HEK293 (cell line): Measurements from ENCODE around the gene ADK.

Source experiments
- CTCF ChIA-PET: fragments of 350-600 bp; formaldehyde crosslinking; extraction: SDS; loops from one replicate; lab custom pipeline; 2021; ENCODE audit warnings: antibody characterized with exemption; lab: Yijun Ruan, JAX
- POLR2A ChIA-PET: fragments of 300-600 bp; formaldehyde crosslinking; extraction: SDS; loops from one replicate; lab custom pipeline; 2020; ENCODE audit warnings: antibody characterized with exemption, inconsistent platforms; lab: Yijun Ruan, JAX
- H3K27ac ChIP-seq: fragments of 200-500 bp; sonication (Bioruptor generic); 2 replicates; pipeline ENCODE4 v1.5.1; 2014; ENCODE audit warnings: low read depth, low read length, control low read depth, inconsistent platforms; ENCODE audit errors: extremely low read depth
- H3K36me3 ChIP-seq, 2 experiments: fragments of 200-500 bp in 1 of 2; sonication (Bioruptor generic) in 1 of 2; 1 replicate in 1 of 2; 2 replicates in 1 of 2; pipeline ENCODE4 v1.5.1; 2014 to 2017; ENCODE audit warnings: inconsistent platforms in 2 of 2, low read length in 2 of 2; ENCODE audit not compliant: control insufficient read depth in 2 of 2, insufficient read depth in 1 of 2
- H3K4me1 ChIP-seq: fragments of 200-500 bp; sonication (Bioruptor generic); 2 replicates; pipeline ENCODE4 v1.5.1; 2014; ENCODE audit warnings: mild to moderate bottlenecking, low read length, inconsistent platforms; ENCODE audit not compliant: control insufficient read depth, insufficient read depth
- H3K4me3 ChIP-seq: 2 replicates; pipeline ENCODE4 v1.5.1; 2011; ENCODE audit warnings: low read depth, mild to moderate bottlenecking, control low read depth, low read length, moderate library complexity
- H3K9me3 ChIP-seq: fragments of 200-500 bp; sonication (Bioruptor generic); 2 replicates; pipeline ENCODE4 v1.5.1; 2014; ENCODE audit warnings: low read depth, low read length, inconsistent platforms; ENCODE audit not compliant: control insufficient read depth, insufficient read depth
- KLF10 ChIP-seq: fragments of 450-650 bp; IDR thresholded peaks from 2 replicates; pipeline ENCODE4 v1.5.1; 2018; ENCODE audit warnings: missing biosample characterization, mild to moderate bottlenecking, missing genetic modification characterization
- PRDM1 ChIP-seq: fragments of 450-650 bp; formaldehyde crosslinking; IDR thresholded peaks from 2 replicates; pipeline ENCODE4; 2016; ENCODE audit warnings: missing biosample characterization, missing genetic modification characterization
- SP2 ChIP-seq: fragments of 450-650 bp; formaldehyde crosslinking; IDR thresholded peaks from 2 replicates; pipeline ENCODE4 v1.5.1; 2016; ENCODE audit warnings: missing biosample characterization, missing genetic modification characterization
- TSHZ1 ChIP-seq: fragments of 450-650 bp; formaldehyde crosslinking; IDR thresholded peaks from 2 replicates; pipeline ENCODE4 v1.5.1; 2016; ENCODE audit warnings: missing biosample characterization, missing genetic modification characterization, borderline replicate concordance
- ZNF155 ChIP-seq: fragments of 450-650 bp; formaldehyde crosslinking; IDR thresholded peaks from 2 replicates; pipeline ENCODE4 v1.5.1; 2016; ENCODE audit warnings: missing biosample characterization, missing genetic modification characterization
- ZNF18 ChIP-seq: fragments of 450-650 bp; formaldehyde crosslinking; IDR thresholded peaks from 2 replicates; pipeline ENCODE4 v1.5.1; 2016; ENCODE audit warnings: missing biosample characterization, missing genetic modification characterization
- ZNF23 ChIP-seq: fragments of 450-650 bp; formaldehyde crosslinking; IDR thresholded peaks from 2 replicates; pipeline ENCODE4 v1.5.1; 2016; ENCODE audit warnings: missing biosample characterization, missing genetic modification characterization, borderline replicate concordance
- ZNF501 ChIP-seq: fragments of 450-650 bp; formaldehyde crosslinking; IDR thresholded peaks from 2 replicates; pipeline ENCODE4 v1.5.1; 2016; ENCODE audit warnings: missing biosample characterization, missing genetic modification characterization
- ZNF514 ChIP-seq: fragments of 450-650 bp; formaldehyde crosslinking; IDR thresholded peaks from 2 replicates; pipeline ENCODE4 v1.5.1; 2016; ENCODE audit warnings: missing biosample characterization, missing genetic modification characterization
- ZSCAN16 ChIP-seq: fragments of 450-650 bp; formaldehyde crosslinking; IDR thresholded peaks from 2 replicates; pipeline ENCODE4 v1.5.1; 2016; ENCODE audit warnings: missing biosample characterization, missing genetic modification characterization
- ZSCAN23 ChIP-seq: fragments of 450-650 bp; formaldehyde crosslinking; IDR thresholded peaks from 2 replicates; pipeline ENCODE4 v1.5.1; 2016; ENCODE audit warnings: missing biosample characterization, missing genetic modification characterization
- TF ChIP-seq, protein P1 (sequence below): fragments of 450-650 bp; formaldehyde crosslinking; IDR thresholded peaks from 2 replicates; pipeline ENCODE4 v1.5.1; 2016; ENCODE audit warnings: missing biosample characterization, missing genetic modification characterization

The ADK gene

DNA sequence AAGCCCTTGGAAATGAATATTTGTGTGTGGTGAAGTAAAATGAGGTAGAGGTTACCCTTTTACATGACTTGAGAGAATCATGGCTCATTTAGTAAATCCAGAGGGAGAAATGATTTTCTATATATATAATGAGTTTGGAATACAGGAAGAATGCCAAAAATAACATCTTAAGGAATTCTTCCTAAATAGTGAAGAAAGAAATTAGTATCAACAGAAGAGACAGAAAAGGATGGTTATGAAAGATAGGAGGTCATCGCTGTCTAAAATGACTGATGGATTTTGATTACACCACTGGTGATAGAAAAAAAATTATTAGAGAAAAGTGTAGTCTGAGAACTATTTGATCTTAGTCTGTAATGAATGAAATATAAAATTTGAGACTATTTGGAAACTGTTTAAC lies 283.0 kb downstream of the ADK start:
- TF ChIP-seq SP2 (tag by site-specific recombination): no peak
- ChIA-PET CTCF (no interaction called here), POLR2A (no interaction called here)
- Histone ChIP-seq H3K9me3 (no peaks in the 10 kb centered on the region), H3K4me3 (no peak overlapping the region), H3K36me3 (no peaks in the 10 kb centered on the region), H3K27ac (no peak overlapping the region), H3K4me1 (peaks cover 10% of the 10 kb centered on the region)

- ChIA-PET POLR2A (no interaction called here), CTCF (no interaction called here)
- TF ChIP-seq, protein P1, sequence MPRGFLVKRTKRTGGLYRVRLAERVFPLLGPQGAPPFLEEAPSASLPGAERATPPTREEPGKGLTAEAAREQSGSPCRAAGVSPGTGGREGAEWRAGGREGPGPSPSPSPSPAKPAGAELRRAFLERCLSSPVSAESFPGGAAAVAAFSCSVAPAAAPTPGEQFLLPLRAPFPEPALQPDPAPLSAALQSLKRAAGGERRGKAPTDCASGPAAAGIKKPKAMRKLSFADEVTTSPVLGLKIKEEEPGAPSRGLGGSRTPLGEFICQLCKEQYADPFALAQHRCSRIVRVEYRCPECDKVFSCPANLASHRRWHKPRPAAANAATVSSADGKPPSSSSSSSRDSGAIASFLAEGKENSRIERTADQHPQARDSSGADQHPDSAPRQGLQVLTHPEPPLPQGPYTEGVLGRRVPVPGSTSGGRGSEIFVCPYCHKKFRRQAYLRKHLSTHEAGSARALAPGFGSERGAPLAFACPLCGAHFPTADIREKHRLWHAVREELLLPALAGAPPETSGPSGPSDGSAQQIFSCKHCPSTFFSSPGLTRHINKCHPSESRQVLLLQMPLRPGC: no peak
- no peak for TF ChIP-seq KLF10 (tag by site-specific recombination)
- TF ChIP-seq ZNF23: no peak
- TF ChIP-seq ZSCAN16 (tag by site-specific recombination): no peak
- no peak for TF ChIP-seq ZNF155
- TF ChIP-seq TSHZ1 (tag by site-specific recombination): no peak
- TF ChIP-seq ZNF501 (tag by site-specific recombination): no peak
- TF ChIP-seq ZNF514: no peak
- no peak for TF ChIP-seq ZNF18
- Histone ChIP-seq H3K4me3 (no peak overlapping the region), H3K4me1 (peaks cover 10% of the 10 kb centered on the region), H3K27ac (no peak overlapping the region), H3K9me3 (no peaks in the 10 kb centered on the region), H3K36me3 (no peaks in the 10 kb centered on the region)
Measured at GRCh38 chr10:74434547-74434946, 283.5 kb downstream of the ADK start.

GRCh38 chr10:74436523-74437170 lies 285.6 kb downstream of the ADK start:
- POLR2A ChIA-PET: interaction anchor here (1.2 kb wide), 1 partner anchor 18 kb away, joined by 3 read pairs; no protein-coding TSS in a partner anchor
- CTCF ChIA-PET: no interaction called here
- peaks cover 10% of the 10 kb centered on the region for H3K4me1 ChIP-seq
- H3K9me3 ChIP-seq: no peaks in the 10 kb centered on the region
- no peak overlapping the region for H3K4me3 ChIP-seq
- TF ChIP-seq PRDM1 (tag by site-specific recombination): peak; percentile 59
- no peak for TF ChIP-seq ZSCAN23 (tag by site-specific recombination)
- TF ChIP-seq, all 188 proteins: peak for 1
- Histone ChIP-seq H3K36me3 (no peaks in the 10 kb centered on the region), H3K27ac (no peak overlapping the region)
